GM23338 (cell line): Measurements from ENCODE around the gene GHSR.

Experiments used
- CTCF ChIP-seq, 2 experiments: fragments of 200-600 bp in 1 of 2; sonication (generic) in 1 of 2; conservative IDR thresholded peaks; 2 replicates each; pipeline versions ENCODE4 v1.5.1 to v1.6.1; 2016 to 2017; ENCODE audit warnings: antibody characterized with exemption in 2 of 2, low read depth in 2 of 2, mild to moderate bottlenecking in 2 of 2, moderate library complexity in 1 of 2
- TF ChIP-seq, protein P1 (sequence below): fragments of 250-450 bp; sonication (Bioruptor Pico); IDR thresholded peaks from 2 replicates; pipeline ENCODE4 v1.5.0; 2020; ENCODE audit warnings: mild to moderate bottlenecking, moderate library complexity

DNA sequence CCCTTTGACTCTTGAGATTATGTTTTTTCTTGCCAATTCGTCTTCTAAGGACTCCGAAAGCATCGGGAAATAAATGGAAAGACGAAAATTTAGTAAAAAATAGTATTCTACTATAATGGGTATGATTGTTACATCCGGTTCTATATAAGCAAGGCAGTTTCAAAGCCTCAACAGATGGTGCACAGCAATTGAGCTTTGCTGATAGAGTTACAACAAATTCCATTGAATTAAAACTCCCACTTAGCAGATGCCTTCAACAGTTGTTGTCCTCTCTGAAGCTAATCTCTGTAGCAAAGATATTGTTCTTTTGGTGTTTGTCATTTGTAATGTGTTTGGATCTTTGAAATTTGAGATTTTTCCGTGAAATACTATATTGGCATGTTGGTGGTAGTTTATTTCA is 16.1 kb upstream of the GHSR start:
- no peak for TF ChIP-seq CTCF (conservative IDR thresholded peaks at IDR 0.05; ENCODE audit: low read depth in 2 of 2)
- TF ChIP-seq, protein P1, sequence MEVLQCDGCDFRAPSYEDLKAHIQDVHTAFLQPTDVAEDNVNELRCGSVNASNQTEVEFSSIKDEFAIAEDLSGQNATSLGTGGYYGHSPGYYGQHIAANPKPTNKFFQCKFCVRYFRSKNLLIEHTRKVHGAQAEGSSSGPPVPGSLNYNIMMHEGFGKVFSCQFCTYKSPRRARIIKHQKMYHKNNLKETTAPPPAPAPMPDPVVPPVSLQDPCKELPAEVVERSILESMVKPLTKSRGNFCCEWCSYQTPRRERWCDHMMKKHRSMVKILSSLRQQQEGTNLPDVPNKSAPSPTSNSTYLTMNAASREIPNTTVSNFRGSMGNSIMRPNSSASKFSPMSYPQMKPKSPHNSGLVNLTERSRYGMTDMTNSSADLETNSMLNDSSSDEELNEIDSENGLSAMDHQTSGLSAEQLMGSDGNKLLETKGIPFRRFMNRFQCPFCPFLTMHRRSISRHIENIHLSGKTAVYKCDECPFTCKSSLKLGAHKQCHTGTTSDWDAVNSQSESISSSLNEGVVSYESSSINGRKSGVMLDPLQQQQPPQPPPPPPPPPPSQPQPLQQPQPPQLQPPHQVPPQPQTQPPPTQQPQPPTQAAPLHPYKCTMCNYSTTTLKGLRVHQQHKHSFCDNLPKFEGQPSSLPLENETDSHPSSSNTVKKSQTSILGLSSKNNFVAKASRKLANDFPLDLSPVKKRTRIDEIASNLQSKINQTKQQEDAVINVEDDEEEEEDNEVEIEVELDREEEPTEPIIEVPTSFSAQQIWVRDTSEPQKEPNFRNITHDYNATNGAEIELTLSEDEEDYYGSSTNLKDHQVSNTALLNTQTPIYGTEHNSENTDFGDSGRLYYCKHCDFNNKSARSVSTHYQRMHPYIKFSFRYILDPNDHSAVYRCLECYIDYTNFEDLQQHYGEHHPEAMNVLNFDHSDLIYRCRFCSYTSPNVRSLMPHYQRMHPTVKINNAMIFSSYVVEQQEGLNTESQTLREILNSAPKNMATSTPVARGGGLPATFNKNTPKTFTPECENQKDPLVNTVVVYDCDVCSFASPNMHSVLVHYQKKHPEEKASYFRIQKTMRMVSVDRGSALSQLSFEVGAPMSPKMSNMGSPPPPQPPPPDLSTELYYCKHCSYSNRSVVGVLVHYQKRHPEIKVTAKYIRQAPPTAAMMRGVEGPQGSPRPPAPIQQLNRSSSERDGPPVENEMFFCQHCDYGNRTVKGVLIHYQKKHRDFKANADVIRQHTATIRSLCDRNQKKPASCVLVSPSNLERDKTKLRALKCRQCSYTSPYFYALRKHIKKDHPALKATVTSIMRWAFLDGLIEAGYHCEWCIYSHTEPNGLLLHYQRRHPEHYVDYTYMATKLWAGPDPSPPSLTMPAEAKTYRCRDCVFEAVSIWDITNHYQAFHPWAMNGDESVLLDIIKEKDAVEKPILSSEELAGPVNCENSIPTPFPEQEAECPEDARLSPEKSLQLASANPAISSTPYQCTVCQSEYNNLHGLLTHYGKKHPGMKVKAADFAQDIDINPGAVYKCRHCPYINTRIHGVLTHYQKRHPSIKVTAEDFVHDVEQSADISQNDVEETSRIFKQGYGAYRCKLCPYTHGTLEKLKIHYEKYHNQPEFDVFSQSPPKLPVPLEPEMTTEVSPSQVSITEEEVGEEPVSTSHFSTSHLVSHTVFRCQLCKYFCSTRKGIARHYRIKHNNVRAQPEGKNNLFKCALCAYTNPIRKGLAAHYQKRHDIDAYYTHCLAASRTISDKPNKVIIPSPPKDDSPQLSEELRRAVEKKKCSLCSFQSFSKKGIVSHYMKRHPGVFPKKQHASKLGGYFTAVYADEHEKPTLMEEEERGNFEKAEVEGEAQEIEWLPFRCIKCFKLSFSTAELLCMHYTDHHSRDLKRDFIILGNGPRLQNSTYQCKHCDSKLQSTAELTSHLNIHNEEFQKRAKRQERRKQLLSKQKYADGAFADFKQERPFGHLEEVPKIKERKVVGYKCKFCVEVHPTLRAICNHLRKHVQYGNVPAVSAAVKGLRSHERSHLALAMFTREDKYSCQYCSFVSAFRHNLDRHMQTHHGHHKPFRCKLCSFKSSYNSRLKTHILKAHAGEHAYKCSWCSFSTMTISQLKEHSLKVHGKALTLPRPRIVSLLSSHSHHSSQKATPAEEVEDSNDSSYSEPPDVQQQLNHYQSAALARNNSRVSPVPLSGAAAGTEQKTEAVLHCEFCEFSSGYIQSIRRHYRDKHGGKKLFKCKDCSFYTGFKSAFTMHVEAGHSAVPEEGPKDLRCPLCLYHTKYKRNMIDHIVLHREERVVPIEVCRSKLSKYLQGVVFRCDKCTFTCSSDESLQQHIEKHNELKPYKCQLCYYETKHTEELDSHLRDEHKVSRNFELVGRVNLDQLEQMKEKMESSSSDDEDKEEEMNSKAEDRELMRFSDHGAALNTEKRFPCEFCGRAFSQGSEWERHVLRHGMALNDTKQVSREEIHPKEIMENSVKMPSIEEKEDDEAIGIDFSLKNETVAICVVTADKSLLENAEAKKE = no peak
